SK-N-SH treated with all-trans-retinoic acid at 6 μM for 48 hours (cell line): ENCODE measurements around the gene FAM20C.

Experiments used
- ATAC-seq: fragments of 200-7000 bp; cut with Tn5 transposase; 3 replicates; pipeline ENCODE4 v1.9.1; 2020; ENCODE audit warnings: mild to moderate bottlenecking, moderate library complexity
- ARNTL ChIP-seq: fragments of 450-650 bp; formaldehyde crosslinking; IDR thresholded peaks from 2 replicates; pipeline ENCODE4 v1.5.0; 2020; ENCODE audit warnings: low read depth, mild to moderate bottlenecking, moderate library complexity, borderline replicate concordance
- BACH2 ChIP-seq: fragments of 250-450 bp; sonication (Bioruptor Pico); IDR thresholded peaks from 2 replicates; pipeline ENCODE4 v1.9.0; 2021; ENCODE audit warnings: mild to moderate bottlenecking, borderline replicate concordance
- CSDC2 ChIP-seq: fragments of 250-450 bp; sonication (Bioruptor Pico); IDR thresholded peaks from 2 replicates; pipeline ENCODE4 v1.5.0; 2020; ENCODE audit warnings: mild to moderate bottlenecking, moderate library complexity
- ISL1 ChIP-seq: fragments of 250-450 bp; sonication (Bioruptor Pico); IDR thresholded peaks from 2 replicates; pipeline ENCODE4 v2.1.2; 2022; ENCODE audit warnings: mild to moderate bottlenecking, moderate library complexity
- OSR1 ChIP-seq: fragments of 250-450 bp; sonication (Bioruptor Pico); IDR thresholded peaks from 2 replicates; pipeline ENCODE4 v1.8.0; 2022; ENCODE audit warnings: moderate library complexity, mild to moderate bottlenecking, inconsistent platforms
- POU6F1 ChIP-seq: fragments of 250-450 bp; sonication (Bioruptor Pico); IDR thresholded peaks from 2 replicates; pipeline ENCODE4 v1.8.0; 2021; ENCODE audit warnings: low read depth, mild to moderate bottlenecking, moderate library complexity, borderline replicate concordance
- PPARA ChIP-seq: fragments of 250-450 bp; sonication (Bioruptor Pico); IDR thresholded peaks from 2 replicates; pipeline ENCODE4 v1.5.0; 2020; ENCODE audit warnings: mild to moderate bottlenecking, borderline replicate concordance
- RARB ChIP-seq: fragments of 250-450 bp; sonication (Bioruptor Pico); IDR thresholded peaks from 2 replicates; pipeline ENCODE4 v1.8.0; 2021; ENCODE audit warnings: mild to moderate bottlenecking, moderate library complexity
- SNAI2 ChIP-seq: fragments of 250-450 bp; sonication (Bioruptor Pico); IDR thresholded peaks from 2 replicates; pipeline ENCODE4 v1.5.0; 2020; ENCODE audit warnings: mild to moderate bottlenecking, moderate library complexity
- TCF4 ChIP-seq: fragments of 250-450 bp; sonication (Bioruptor Pico); IDR thresholded peaks from 2 replicates; pipeline ENCODE4 v1.8.0; 2021; ENCODE audit warnings: mild to moderate bottlenecking, moderate library complexity, borderline replicate concordance
- TOX ChIP-seq: fragments of 250-450 bp; sonication (Bioruptor Pico); IDR thresholded peaks from 2 replicates; pipeline ENCODE4 v1.8.0; 2021; ENCODE audit warnings: mild to moderate bottlenecking, moderate library complexity, borderline replicate concordance
- ZC3H10 ChIP-seq: fragments of 250-450 bp; sonication (Bioruptor Pico); IDR thresholded peaks from 2 replicates; pipeline ENCODE4 v1.5.1; 2021; ENCODE audit warnings: mild to moderate bottlenecking, moderate library complexity
- ZFP3 ChIP-seq: fragments of 250-450 bp; sonication (Bioruptor Pico); IDR thresholded peaks from 2 replicates; pipeline ENCODE4 v1.5.0; 2020; ENCODE audit warnings: mild to moderate bottlenecking, moderate library complexity
- ZFP30 ChIP-seq: fragments of 450-650 bp; formaldehyde crosslinking; IDR thresholded peaks from 2 replicates; pipeline ENCODE4 v1.5.0; 2022; ENCODE audit warnings: mild to moderate bottlenecking, moderate library complexity
- ZNF70 ChIP-seq: fragments of 450-650 bp; formaldehyde crosslinking; IDR thresholded peaks from 2 replicates; pipeline ENCODE4 v1.5.0; 2020; ENCODE audit warnings: mild to moderate bottlenecking, moderate library complexity
- ZNF8 ChIP-seq: fragments of 450-650 bp; formaldehyde crosslinking; IDR thresholded peaks from 2 replicates; pipeline ENCODE4 v1.5.0; 2020; ENCODE audit warnings: mild to moderate bottlenecking, moderate library complexity
- TF ChIP-seq, protein P1 (sequence below): fragments of 250-450 bp; sonication (Bioruptor Pico); IDR thresholded peaks from 2 replicates; pipeline ENCODE4 v1.5.0; 2020; ENCODE audit warnings: mild to moderate bottlenecking, moderate library complexity
- TF ChIP-seq, protein P2 (sequence below): fragments of 250-450 bp; sonication (Bioruptor Pico); IDR thresholded peaks from 2 replicates; pipeline ENCODE4 v1.8.0; 2020; ENCODE audit warnings: mild to moderate bottlenecking, moderate library complexity, borderline replicate concordance
- TF ChIP-seq, protein P3 (sequence below): fragments of 250-450 bp; sonication (Bioruptor Pico); IDR thresholded peaks from 2 replicates; pipeline ENCODE4 v1.5.1; 2021; ENCODE audit warnings: mild to moderate bottlenecking, moderate library complexity

Gene FAM20C

DNA sequence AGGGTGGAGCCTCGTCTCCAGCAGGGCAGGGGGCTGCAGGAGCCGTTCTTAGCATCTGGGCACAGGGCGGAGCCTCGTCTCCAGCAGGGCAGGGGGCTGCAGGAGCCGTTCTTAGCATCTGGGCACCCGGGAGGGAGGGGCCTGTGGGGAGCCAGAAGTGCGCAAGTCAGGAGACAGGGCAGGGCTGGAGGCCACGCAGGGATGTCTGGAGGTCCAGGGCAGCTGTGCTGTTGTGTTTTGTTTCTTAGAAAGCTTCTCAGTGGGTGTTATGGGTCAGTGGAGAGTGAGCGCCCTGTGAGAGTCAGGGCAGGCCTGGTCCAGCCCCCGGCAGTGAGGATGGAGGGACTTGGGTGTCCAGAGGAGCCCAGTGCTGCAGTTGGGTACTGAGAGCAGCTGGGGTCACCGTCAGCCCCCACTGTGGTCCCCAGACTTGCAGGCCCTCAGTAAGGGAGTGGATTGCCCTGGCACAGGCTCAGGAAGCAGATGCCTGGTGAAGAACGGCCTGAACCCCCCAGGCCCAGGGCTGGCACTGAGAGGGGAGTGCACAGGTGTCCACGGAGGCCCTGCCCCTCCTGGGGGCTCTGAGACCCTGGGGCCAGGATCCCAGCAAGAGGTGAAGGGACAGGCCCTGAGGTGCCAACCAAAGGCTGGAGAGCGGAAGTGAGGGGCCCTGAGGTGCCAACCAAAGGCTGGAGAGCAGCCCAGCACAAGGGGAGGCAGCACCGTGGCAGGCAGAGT is 29.8 kb downstream of the FAM20C start:
- no peak for TF ChIP-seq RARB (CRISPR knock-in tag)
- TF ChIP-seq CSDC2 (CRISPR knock-in tag): no peak
- no peak for TF ChIP-seq ARNTL (CRISPR knock-in tag)
- no peak for TF ChIP-seq SNAI2 (CRISPR knock-in tag)
- no peak for ATAC-seq

GRCh38 chr7:222716-223041 is 30.3 kb downstream of the FAM20C start:
- ATAC-seq: no peak
- TF ChIP-seq ISL1 (CRISPR knock-in tag) (no peak), ZNF70 (CRISPR knock-in tag) (no peak), ZFP3 (CRISPR knock-in tag) (no peak), CSDC2 (CRISPR knock-in tag) (no peak), POU6F1 (CRISPR knock-in tag) (no peak), ZFP30 (no peak), PPARA (CRISPR knock-in tag) (no peak), TOX (CRISPR knock-in tag) (no peak), ARNTL (CRISPR knock-in tag) (no peak), TCF4 (CRISPR knock-in tag) (no peak), BACH2 (CRISPR knock-in tag) (no peak), ZNF8 (CRISPR knock-in tag) (no peak), ZC3H10 (no peak)
- TF ChIP-seq, protein P1, sequence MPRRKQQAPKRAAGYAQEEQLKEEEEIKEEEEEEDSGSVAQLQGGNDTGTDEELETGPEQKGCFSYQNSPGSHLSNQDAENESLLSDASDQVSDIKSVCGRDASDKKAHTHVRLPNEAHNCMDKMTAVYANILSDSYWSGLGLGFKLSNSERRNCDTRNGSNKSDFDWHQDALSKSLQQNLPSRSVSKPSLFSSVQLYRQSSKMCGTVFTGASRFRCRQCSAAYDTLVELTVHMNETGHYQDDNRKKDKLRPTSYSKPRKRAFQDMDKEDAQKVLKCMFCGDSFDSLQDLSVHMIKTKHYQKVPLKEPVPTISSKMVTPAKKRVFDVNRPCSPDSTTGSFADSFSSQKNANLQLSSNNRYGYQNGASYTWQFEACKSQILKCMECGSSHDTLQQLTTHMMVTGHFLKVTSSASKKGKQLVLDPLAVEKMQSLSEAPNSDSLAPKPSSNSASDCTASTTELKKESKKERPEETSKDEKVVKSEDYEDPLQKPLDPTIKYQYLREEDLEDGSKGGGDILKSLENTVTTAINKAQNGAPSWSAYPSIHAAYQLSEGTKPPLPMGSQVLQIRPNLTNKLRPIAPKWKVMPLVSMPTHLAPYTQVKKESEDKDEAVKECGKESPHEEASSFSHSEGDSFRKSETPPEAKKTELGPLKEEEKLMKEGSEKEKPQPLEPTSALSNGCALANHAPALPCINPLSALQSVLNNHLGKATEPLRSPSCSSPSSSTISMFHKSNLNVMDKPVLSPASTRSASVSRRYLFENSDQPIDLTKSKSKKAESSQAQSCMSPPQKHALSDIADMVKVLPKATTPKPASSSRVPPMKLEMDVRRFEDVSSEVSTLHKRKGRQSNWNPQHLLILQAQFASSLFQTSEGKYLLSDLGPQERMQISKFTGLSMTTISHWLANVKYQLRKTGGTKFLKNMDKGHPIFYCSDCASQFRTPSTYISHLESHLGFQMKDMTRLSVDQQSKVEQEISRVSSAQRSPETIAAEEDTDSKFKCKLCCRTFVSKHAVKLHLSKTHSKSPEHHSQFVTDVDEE (CRISPR knock-in tag): no peak
- TF ChIP-seq, protein P2, sequence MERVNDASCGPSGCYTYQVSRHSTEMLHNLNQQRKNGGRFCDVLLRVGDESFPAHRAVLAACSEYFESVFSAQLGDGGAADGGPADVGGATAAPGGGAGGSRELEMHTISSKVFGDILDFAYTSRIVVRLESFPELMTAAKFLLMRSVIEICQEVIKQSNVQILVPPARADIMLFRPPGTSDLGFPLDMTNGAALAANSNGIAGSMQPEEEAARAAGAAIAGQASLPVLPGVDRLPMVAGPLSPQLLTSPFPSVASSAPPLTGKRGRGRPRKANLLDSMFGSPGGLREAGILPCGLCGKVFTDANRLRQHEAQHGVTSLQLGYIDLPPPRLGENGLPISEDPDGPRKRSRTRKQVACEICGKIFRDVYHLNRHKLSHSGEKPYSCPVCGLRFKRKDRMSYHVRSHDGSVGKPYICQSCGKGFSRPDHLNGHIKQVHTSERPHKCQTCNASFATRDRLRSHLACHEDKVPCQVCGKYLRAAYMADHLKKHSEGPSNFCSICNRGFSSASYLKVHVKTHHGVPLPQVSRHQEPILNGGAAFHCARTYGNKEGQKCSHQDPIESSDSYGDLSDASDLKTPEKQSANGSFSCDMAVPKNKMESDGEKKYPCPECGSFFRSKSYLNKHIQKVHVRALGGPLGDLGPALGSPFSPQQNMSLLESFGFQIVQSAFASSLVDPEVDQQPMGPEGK (CRISPR knock-in tag): no peak

GRCh38 chr7:223118-223800 is 30.9 kb downstream of the FAM20C start:
- ATAC-seq: no peak
- no peak for TF ChIP-seq ZFP30
- no peak for TF ChIP-seq RARB (CRISPR knock-in tag)
- TF ChIP-seq, protein P3, sequence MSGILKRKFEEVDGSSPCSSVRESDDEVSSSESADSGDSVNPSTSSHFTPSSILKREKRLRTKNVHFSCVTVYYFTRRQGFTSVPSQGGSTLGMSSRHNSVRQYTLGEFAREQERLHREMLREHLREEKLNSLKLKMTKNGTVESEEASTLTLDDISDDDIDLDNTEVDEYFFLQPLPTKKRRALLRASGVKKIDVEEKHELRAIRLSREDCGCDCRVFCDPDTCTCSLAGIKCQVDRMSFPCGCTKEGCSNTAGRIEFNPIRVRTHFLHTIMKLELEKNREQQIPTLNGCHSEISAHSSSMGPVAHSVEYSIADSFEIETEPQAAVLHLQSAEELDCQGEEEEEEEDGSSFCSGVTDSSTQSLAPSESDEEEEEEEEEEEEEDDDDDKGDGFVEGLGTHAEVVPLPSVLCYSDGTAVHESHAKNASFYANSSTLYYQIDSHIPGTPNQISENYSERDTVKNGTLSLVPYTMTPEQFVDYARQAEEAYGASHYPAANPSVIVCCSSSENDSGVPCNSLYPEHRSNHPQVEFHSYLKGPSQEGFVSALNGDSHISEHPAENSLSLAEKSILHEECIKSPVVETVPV (CRISPR knock-in tag): no peak
- no peak for TF ChIP-seq OSR1 (CRISPR knock-in tag)
- TF ChIP-seq, protein P2 (CRISPR knock-in tag): no peak
- no peak for TF ChIP-seq TOX (CRISPR knock-in tag)
- TF ChIP-seq ZC3H10: no peak
- TF ChIP-seq, all 23 proteins: peak for 0
